HCT116 (cell line): ENCODE results near the gene CSTPP1. TPM values are rescaled to one million over a fixed set of nuclear protein-coding genes. Genes with fewer than 3 reads are reported as not detected.

ENCODE experiments used
- ATAC-seq: fragments of 200-7000 bp; cut with Tn5 transposase; 2 replicates; pipeline ENCODE4 v1.9.1; 2020; ENCODE audit warnings: mild to moderate bottlenecking, moderate library complexity
- BruUV-seq: library from RNA; stranded (reverse); fragments of 400-500 nt; replicated peaks from 2 replicates; lab custom pipeline; 2021; lab: Mats Ljungman, UMichigan
- CTCF ChIA-PET: fragments of 300-600 bp; sonication (Branson Sonifier 250); formaldehyde crosslinking; loops from one replicate; lab custom pipeline; 2021; ENCODE audit warnings: antibody characterized with exemption; lab: Charles Lee
- POLR2A ChIA-PET: fragments of 300-600, 350-600 bp; sonication (Branson Sonifier 250); formaldehyde crosslinking; loops from one replicate; lab custom pipeline; 2021; ENCODE audit warnings: antibody characterized with exemption; lab: Charles Lee
- RAD21 ChIA-PET, 2 experiments: fragments of 300-600 bp; sonication (Branson Sonifier 250); formaldehyde crosslinking; loops; one replicate each; lab custom pipeline; 2023; ENCODE audit warnings: low total read pairs in 2 of 2; ENCODE audit not compliant: uncharacterized antibody in 2 of 2, unreplicated experiment in 2 of 2, low non-redundant PET in 1 of 2; lab: Charles Lee
- DNase-seq: peaks from one replicate; pipeline ENCODE4 v3.0.0-alpha.2; 2010; ENCODE audit warnings: low read depth, low spot score
- H2AFZ ChIP-seq: fragments of 200-600 bp; shearing (Covaris generic), sonication (generic); 2 replicates; pipeline ENCODE4 v1.6.1; 2017; ENCODE audit warnings: low read depth, mixed run types, mixed read lengths, antibody characterized with exemption, low read length; ENCODE audit not compliant: poor library complexity, severe bottlenecking
- H3K27ac ChIP-seq: 2 replicates; pipeline ENCODE4 v1.5.1; 2012; ENCODE audit warnings: low read depth, low read length
- H3K27me3 ChIP-seq: fragments of 200-600 bp; sonication (generic); 2 replicates; pipeline ENCODE4 v1.6.1; 2016; ENCODE audit warnings: mixed run types, low read length, mixed read lengths; ENCODE audit not compliant: insufficient read depth
- H3K36me3 ChIP-seq, 2 experiments: fragments of 200-500 bp in 1 of 2; fragments of 200-600 bp in 1 of 2; sonication (Bioruptor generic) in 1 of 2; sonication (generic) in 1 of 2; 2 replicates each; pipeline versions ENCODE4 v1.5.1 to v1.6.1; 2014 to 2016; ENCODE audit warnings: low read length in 2 of 2, inconsistent platforms in 1 of 2, mixed read lengths in 1 of 2, mixed run types in 1 of 2; ENCODE audit not compliant: insufficient read depth in 2 of 2, control insufficient read depth in 1 of 2
- H3K4me1 ChIP-seq, 2 experiments: fragments of 200-600 bp in 1 of 2; sonication (generic) in 1 of 2; 2 replicates each; pipeline versions ENCODE4 v1.5.1 to v1.6.1; 2012 to 2017; ENCODE audit warnings: low read length in 2 of 2, inconsistent platforms in 1 of 2, mild to moderate bottlenecking in 1 of 2, mixed read lengths in 1 of 2, mixed run types in 1 of 2, moderate library complexity in 1 of 2; ENCODE audit not compliant: insufficient read depth in 2 of 2, control insufficient read depth in 1 of 2
- H3K4me2 ChIP-seq: fragments of 200-600 bp; sonication (generic); 2 replicates; pipeline ENCODE4 v1.6.1; 2017; ENCODE audit warnings: mixed run types, low read length, mixed read lengths
- H3K4me3 ChIP-seq, 2 experiments: fragments of 200-600 bp in 1 of 2; sonication (generic) in 1 of 2; replicated peaks in 1 of 2; 2 replicates each; pipeline ENCODE4 v1.5.1; 2011 to 2016; ENCODE audit warnings: low read length in 2 of 2, control low read depth in 1 of 2, low read depth in 1 of 2, mild to moderate bottlenecking in 1 of 2, mixed read lengths in 1 of 2, mixed run types in 1 of 2
- H3K79me2 ChIP-seq: fragments of 200-600 bp; sonication (generic); 2 replicates; pipeline ENCODE4 v1.6.1; 2017; ENCODE audit warnings: mild to moderate bottlenecking, mixed run types, low read length, moderate library complexity, mixed read lengths; ENCODE audit not compliant: insufficient read depth
- H3K9ac ChIP-seq: fragments of 200-600 bp; sonication (generic); 2 replicates; pipeline ENCODE4 v1.6.1; 2016; ENCODE audit warnings: low read length, mixed read lengths
- H3K9me2 ChIP-seq: fragments of 200-600 bp; sonication (generic), shearing (Covaris generic); 2 replicates; pipeline ENCODE4 v1.6.1; 2017; ENCODE audit warnings: mixed run types, mild to moderate bottlenecking, moderate library complexity; ENCODE audit not compliant: insufficient read depth
- H3K9me3 ChIP-seq, 2 experiments: fragments of 200-500 bp in 1 of 2; fragments of 200-600 bp in 1 of 2; sonication (Bioruptor generic) in 1 of 2; sonication (generic) in 1 of 2; 2 replicates each; pipeline ENCODE4 v1.6.1; 2014 to 2017; ENCODE audit warnings: low read length in 2 of 2, mixed read lengths in 2 of 2, inconsistent platforms in 1 of 2, low read depth in 1 of 2, mild to moderate bottlenecking in 1 of 2, mixed run types in 1 of 2, moderate library complexity in 1 of 2; ENCODE audit not compliant: control insufficient read depth in 1 of 2, insufficient read depth in 1 of 2
- H4K20me1 ChIP-seq: fragments of 200-600 bp; sonication (generic), shearing (Covaris generic); 2 replicates; pipeline ENCODE4 v1.6.1; 2017; ENCODE audit warnings: mixed run types, mild to moderate bottlenecking, moderate library complexity; ENCODE audit not compliant: insufficient read depth
- ATF3 ChIP-seq: IDR thresholded peaks from 2 replicates; pipeline ENCODE4 v1.6.1; 2012
- EGR1 ChIP-seq: IDR thresholded peaks from 2 replicates; pipeline ENCODE4 v1.6.1; 2012; ENCODE audit warnings: low read depth
- EZH2 ChIP-seq: fragments of 200-600 bp; sonication (generic); IDR thresholded peaks from 2 replicates; pipeline ENCODE4 v1.6.1; 2017; ENCODE audit warnings: antibody characterized with exemption, mixed run types
- EZH2phosphoT487 ChIP-seq: fragments of 200-600 bp; IDR thresholded peaks from 2 replicates; pipeline ENCODE4 v1.6.1; 2018; ENCODE audit warnings: antibody characterized with exemption, borderline replicate concordance
- JUND ChIP-seq: IDR thresholded peaks from 2 replicates; pipeline ENCODE4 v1.6.1; 2012
- SIN3A ChIP-seq: IDR thresholded peaks from 2 replicates; pipeline ENCODE4 v1.6.1; 2012; ENCODE audit warnings: low read depth
- TCF7L2 ChIP-seq: IDR thresholded peaks from 2 replicates; pipeline ENCODE4 v1.7.0; 2011; ENCODE audit warnings: borderline replicate concordance, inconsistent platforms; ENCODE audit not compliant: insufficient read depth, insufficient read length; ENCODE audit errors: extremely low read depth
- ZFX ChIP-seq: fragments of 450-650 bp; IDR thresholded peaks from 2 replicates; pipeline ENCODE4 v1.6.1; 2017
- ZNF274 ChIP-seq: fragments of 200-500 bp; sonication (Bioruptor generic); IDR thresholded peaks from 2 replicates; pipeline ENCODE4 v1.6.1; 2014; ENCODE audit warnings: mild to moderate bottlenecking, low read depth, low read length, inconsistent platforms
- intact Hi-C: fragments of 100-400 bp; cut with micrococcal nuclease; formaldehyde crosslinking; loops from 2 replicates; pipeline ENCODE4 v1.10.0; 2022
- total RNA-seq: library from RNA; stranded (reverse); gene quantifications from one replicate; pipeline ENCODE4 v1.2.1, GENCODE V29; 2021; ENCODE audit not compliant: unreplicated experiment

Gene CSTPP1
- total RNA-seq, 1 experiment from 2014 or later, result 24.7 TPM

- ChIA-PET CTCF (no interaction called here), POLR2A (no interaction called here), RAD21 (no interaction called here)
- no peak overlapping the region for H2AFZ ChIP-seq
- no peak for TF ChIP-seq ZNF274
- no peak for TF ChIP-seq ATF3
- TF ChIP-seq JUND, result no peak
- TF ChIP-seq TCF7L2, result no peak
- no peak for TF ChIP-seq EZH2
- TF ChIP-seq EGR1, result no peak
- no peak for TF ChIP-seq EZH2phosphoT487
- TF ChIP-seq SIN3A, result no peak
- ATAC-seq, result no peak
- H4K20me1 ChIP-seq, result no peaks in the 10 kb centered on the region
- no peak overlapping the region for H3K9ac ChIP-seq
- peaks cover 32 to 51% of the 10 kb centered on the region in 2 experiments for H3K36me3 ChIP-seq
- no peaks in the 10 kb centered on the region for H3K9me2 ChIP-seq
- H3K79me2 ChIP-seq, result peaks cover 81% of the 10 kb centered on the region
- H3K27me3 ChIP-seq, result no peaks in the 10 kb centered on the region
- DNase-seq, result no peak
- no peak overlapping the region for H3K27ac ChIP-seq
- intact Hi-C loops, result no loop called here
- no peak overlapping the region for H3K4me2 ChIP-seq
- no peak overlapping the region for H3K4me3 ChIP-seq
- peaks cover 4 to 11% of the 10 kb centered on the region in 2 experiments; a peak in 3 of 4 replicates for H3K4me1 ChIP-seq
- no TSS peak for BruUV-seq
- no peaks in the 10 kb centered on the region for H3K9me3 ChIP-seq
Observed at GRCh38 chr11:47171856-47172255, 235.3 kb downstream of the CSTPP1 start.

GRCh38 chr11:47172740-47173336 is 236.3 kb downstream of the CSTPP1 start:
- DNase-seq (no peak), ATAC-seq (no peak)
- POLR2A ChIA-PET, result no interaction called here
- no peaks in the 10 kb centered on the region for H3K9me3 ChIP-seq
- peaks cover 9 to 20% of the 10 kb centered on the region in 2 experiments; a peak in 3 of 4 replicates for H3K4me1 ChIP-seq
- intact Hi-C loops, result no loop called here
- H4K20me1 ChIP-seq, result no peaks in the 10 kb centered on the region
- H3K36me3 ChIP-seq, result peaks cover 25 to 43% of the 10 kb centered on the region in 2 experiments
- H3K9ac ChIP-seq, result no peak overlapping the region
- RAD21 ChIA-PET, result no interaction called here
- no peak overlapping the region for H3K4me3 ChIP-seq
- no peak overlapping the region for H3K27ac ChIP-seq
- peaks cover 79% of the 10 kb centered on the region for H3K79me2 ChIP-seq
- TF ChIP-seq ZFX (no peak), JUND (no peak), EZH2 (no peak)
- no peaks in the 10 kb centered on the region for H3K27me3 ChIP-seq
- no TSS peak for BruUV-seq
- CTCF ChIA-PET, result no interaction called here
- no peaks in the 10 kb centered on the region for H3K9me2 ChIP-seq
- H3K4me2 ChIP-seq, result no peak overlapping the region
- H2AFZ ChIP-seq, result no peak overlapping the region
